Chondrocyte (in vitro differentiated cells): Measurements from ENCODE around the gene CCDC12. TPM values are rescaled to one million over a fixed set of nuclear protein-coding genes. Genes with fewer than 3 reads are reported as not detected.

Source experiments
- DNase-seq: peaks from one replicate; pipeline ENCODE4 v3.0.0; 2021; ENCODE audit warnings: mixed read lengths, low spot score
- H3K27ac Mint-ChIP-seq: one replicate; pipeline ENCODE4 v1.8.0; 2021; ENCODE audit warnings: mild to moderate bottlenecking, moderate library complexity, mixed read lengths; ENCODE audit not compliant: unreplicated experiment
- H3K27me3 Mint-ChIP-seq: 2 replicates; pipeline ENCODE4 v1.8.0; 2021; ENCODE audit warnings: low read depth, mixed read lengths
- H3K36me3 Mint-ChIP-seq: 2 replicates; pipeline ENCODE4 v1.8.0; 2021; ENCODE audit warnings: low read depth, mixed read lengths
- H3K4me1 Mint-ChIP-seq: 2 replicates; pipeline ENCODE4 v1.8.0; 2021; ENCODE audit warnings: low read depth, mild to moderate bottlenecking, mixed read lengths
- H3K4me3 Mint-ChIP-seq: one replicate; pipeline ENCODE4 v1.8.0; 2021; ENCODE audit warnings: mild to moderate bottlenecking, moderate library complexity, mixed read lengths; ENCODE audit not compliant: unreplicated experiment
- H3K9me3 Mint-ChIP-seq: 2 replicates; pipeline ENCODE4 v1.8.0; 2021; ENCODE audit warnings: low read depth, mixed read lengths
- total RNA-seq: library from RNA; stranded (reverse); gene quantifications from 3 replicates; pipeline ENCODE4 v1.2.1, GENCODE V29; 2021
- TF ChIP-seq, protein P1 (sequence below): fragments of 200-600 bp; sonication (generic); IDR thresholded peaks from 2 replicates; pipeline ENCODE4 v1.5.0; 2021; ENCODE audit warnings: antibody characterized with exemption, mild to moderate bottlenecking, moderate library complexity

The CCDC12 gene
- total RNA-seq, 1 donor from 2014 or later = 21.8 TPM

DNA sequence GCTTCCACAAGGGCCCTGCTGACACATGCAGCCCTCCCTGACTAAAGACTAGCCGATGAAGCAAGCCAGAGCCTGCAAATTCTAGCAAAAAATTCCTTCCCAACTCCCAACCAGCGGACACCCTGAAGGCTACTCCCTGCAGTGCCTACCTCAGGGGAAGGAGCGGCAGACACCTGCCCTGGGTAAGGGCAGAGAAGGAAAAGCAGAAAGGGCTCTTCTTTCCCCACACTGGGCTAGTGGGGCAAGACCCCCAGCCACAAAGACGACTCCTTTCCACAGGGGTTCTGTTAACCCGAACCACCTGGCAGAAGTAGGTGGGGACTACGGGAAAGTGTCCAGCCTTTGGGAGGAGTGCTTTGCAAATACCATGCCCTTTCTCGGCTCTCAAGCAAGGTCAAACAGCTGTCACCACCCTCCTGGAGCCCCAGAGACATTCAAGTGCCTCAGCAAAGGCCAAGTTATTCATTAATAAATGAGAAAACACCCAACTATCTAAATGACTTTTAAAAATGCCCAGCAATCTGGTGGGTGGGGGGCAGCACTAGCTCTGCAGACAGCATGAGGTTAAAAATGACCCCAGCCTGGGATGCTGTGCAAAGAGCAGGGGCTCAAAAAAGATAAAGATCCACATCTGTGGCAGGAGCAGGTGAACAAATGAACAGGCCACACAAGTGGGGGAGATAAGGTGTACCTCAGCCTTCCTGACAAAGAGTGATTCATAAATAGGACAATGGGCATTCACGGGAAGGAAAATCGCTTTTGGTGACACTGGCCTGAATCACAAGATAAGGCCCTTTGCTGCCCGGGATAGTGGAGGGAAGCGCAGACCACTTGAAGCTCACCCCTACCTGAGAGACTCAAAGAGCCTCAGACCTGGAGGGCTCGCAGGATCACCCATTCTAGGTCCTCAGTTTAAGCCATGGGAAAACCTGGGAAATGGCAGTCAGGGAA is 33.0 kb downstream of the CCDC12 start:
- H3K27me3 Mint-ChIP-seq = no peaks in the 10 kb centered on the region
- TF ChIP-seq, protein P1, sequence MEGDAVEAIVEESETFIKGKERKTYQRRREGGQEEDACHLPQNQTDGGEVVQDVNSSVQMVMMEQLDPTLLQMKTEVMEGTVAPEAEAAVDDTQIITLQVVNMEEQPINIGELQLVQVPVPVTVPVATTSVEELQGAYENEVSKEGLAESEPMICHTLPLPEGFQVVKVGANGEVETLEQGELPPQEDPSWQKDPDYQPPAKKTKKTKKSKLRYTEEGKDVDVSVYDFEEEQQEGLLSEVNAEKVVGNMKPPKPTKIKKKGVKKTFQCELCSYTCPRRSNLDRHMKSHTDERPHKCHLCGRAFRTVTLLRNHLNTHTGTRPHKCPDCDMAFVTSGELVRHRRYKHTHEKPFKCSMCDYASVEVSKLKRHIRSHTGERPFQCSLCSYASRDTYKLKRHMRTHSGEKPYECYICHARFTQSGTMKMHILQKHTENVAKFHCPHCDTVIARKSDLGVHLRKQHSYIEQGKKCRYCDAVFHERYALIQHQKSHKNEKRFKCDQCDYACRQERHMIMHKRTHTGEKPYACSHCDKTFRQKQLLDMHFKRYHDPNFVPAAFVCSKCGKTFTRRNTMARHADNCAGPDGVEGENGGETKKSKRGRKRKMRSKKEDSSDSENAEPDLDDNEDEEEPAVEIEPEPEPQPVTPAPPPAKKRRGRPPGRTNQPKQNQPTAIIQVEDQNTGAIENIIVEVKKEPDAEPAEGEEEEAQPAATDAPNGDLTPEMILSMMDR = no peak
- H3K27ac Mint-ChIP-seq = peak overlapping the region; percentile 45
- no peaks in the 10 kb centered on the region for H3K9me3 Mint-ChIP-seq
- peaks cover 18% of the 10 kb centered on the region for H3K36me3 Mint-ChIP-seq
- no peak overlapping the region for H3K4me3 Mint-ChIP-seq
- H3K4me1 Mint-ChIP-seq = peaks cover 39% of the 10 kb centered on the region
- no peak for DNase-seq

DNA sequence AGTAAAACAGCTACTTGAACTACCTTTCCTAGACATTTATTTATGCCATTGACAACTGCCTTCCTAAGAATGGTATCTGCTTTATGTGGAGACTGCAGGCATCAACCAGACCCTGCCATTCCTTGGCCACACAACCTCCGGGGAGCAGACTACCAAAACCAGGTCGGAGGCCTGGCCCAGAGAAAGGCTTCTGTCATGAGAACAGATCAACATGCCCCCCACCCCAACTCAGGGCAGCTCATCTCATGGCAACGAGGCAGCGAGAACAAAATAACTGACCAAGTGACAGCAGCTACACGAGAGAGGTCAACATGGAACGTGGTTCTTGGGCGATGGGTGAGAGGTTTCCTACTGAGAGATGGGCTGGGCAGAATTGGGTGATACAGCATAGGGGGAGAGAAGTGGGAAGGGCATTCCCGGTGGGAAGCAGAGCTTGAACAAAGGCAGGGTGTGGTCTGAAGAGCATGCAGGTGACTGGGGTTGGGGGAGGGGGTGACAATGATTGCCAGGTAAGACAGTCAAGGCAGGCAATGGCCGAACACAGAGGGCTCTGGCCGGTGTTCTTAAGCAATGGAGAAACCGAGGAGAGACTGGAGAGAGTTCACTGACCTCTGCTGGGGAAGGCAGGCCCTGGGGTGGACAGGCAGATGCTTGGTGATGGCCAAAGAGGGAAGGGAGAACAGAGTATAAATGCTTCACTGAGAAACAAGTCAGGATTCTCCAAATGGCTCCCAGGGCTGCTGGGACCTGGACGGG is 33.9 kb downstream of the CCDC12 start:
- Mint-ChIP-seq H3K27me3 (no peaks in the 10 kb centered on the region), H3K4me1 (peaks cover 31% of the 10 kb centered on the region), H3K36me3 (peaks cover 20% of the 10 kb centered on the region), H3K4me3 (no peak overlapping the region), H3K9me3 (no peaks in the 10 kb centered on the region), H3K27ac (no peak overlapping the region)
- TF ChIP-seq, protein P1 = no peak
- DNase-seq = peak; percentile 38

DNA sequence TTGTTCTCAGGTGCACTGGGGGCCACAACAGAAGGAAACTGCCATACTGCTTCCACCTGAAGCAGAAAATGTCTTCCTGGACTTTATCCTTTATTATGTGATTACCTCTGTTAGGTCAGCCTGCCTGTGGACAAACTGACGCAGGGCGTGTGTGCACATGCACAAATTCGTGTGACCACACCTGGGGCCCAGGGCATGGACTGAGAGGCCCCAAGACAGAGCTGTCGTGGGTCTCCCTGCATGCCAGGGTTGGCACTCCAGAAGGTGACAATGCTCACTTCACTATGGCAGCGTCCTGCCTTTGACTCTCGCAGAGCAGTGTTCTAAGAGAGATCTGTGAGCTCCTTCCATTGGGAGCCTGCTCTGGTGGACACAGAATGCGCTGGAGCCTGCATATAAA is 34.5 kb downstream of the CCDC12 start:
- TF ChIP-seq, protein P1 = no peak
- DNase-seq = peak; percentile 68
- peaks cover 20% of the 10 kb centered on the region for H3K36me3 Mint-ChIP-seq
- H3K4me3 Mint-ChIP-seq = no peak overlapping the region
- H3K4me1 Mint-ChIP-seq = peaks cover 25% of the 10 kb centered on the region
- no peak overlapping the region for H3K27ac Mint-ChIP-seq
- no peaks in the 10 kb centered on the region for H3K9me3 Mint-ChIP-seq
- H3K27me3 Mint-ChIP-seq = no peaks in the 10 kb centered on the region

DNA sequence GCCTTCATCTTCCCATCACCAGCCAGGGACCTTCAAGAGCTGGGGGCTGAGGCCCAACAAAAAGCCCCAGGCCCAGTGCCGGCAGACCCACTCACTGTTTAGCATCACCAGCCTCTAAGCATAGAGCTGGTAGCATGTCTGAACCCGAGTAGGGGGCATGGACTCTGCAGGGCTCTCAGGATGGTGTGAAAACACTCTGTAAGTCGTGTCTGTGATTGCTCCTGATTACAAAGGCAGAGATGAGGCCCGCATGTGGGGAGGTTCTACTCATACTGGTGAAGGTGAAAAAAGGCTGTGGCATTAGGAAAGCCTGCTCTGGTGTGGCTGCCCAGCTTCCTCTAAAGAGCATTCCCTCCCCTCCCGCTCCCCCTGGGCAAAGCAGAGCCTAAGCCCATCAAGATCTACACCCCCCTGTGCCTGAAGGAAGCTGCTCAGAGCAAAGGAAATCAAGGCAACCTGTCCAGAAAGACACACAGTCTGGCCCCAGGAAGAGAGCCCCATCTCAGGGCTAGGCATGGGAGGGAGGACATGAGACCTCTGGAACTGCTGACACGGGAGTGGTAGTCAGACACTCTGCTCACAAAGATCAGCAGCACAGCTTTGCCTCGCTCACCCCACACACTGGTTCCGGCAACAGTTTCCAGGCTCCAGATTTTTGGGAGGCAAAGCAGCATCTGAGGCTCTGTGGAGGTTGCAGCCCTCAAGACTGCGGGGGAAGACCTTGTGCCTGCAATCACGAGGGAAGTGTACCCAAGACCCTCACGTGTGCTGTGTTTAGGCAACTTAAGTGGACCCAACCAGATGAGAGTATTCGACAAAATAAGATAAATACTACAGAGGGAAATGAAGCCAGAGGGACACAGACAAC is 36.7 kb downstream of the CCDC12 start:
- Mint-ChIP-seq H3K9me3 (no peaks in the 10 kb centered on the region), H3K27me3 (no peaks in the 10 kb centered on the region), H3K4me3 (no peak overlapping the region), H3K36me3 (peaks cover 14% of the 10 kb centered on the region), H3K27ac (peak overlapping the region; percentile 51), H3K4me1 (peaks cover 36% of the 10 kb centered on the region)
- DNase-seq = no peak
- TF ChIP-seq, protein P1 = no peak
